SK-N-SH treated with all-trans-retinoic acid at 6 μM for 48 hours (cell line): ENCODE data around the gene C4orf36.

Experiments used
- ATAC-seq: fragments of 200-7000 bp; cut with Tn5 transposase; 3 replicates; pipeline ENCODE4 v1.9.1; 2020; ENCODE audit warnings: mild to moderate bottlenecking, moderate library complexity
- BACH2 ChIP-seq: fragments of 250-450 bp; sonication (Bioruptor Pico); IDR thresholded peaks from 2 replicates; pipeline ENCODE4 v1.9.0; 2021; ENCODE audit warnings: mild to moderate bottlenecking, borderline replicate concordance
- CSDC2 ChIP-seq: fragments of 250-450 bp; sonication (Bioruptor Pico); IDR thresholded peaks from 2 replicates; pipeline ENCODE4 v1.5.0; 2020; ENCODE audit warnings: mild to moderate bottlenecking, moderate library complexity
- ESRRG ChIP-seq: fragments of 250-450 bp; sonication (Bioruptor Pico); IDR thresholded peaks from 2 replicates; pipeline ENCODE4 v1.6.1; 2021; ENCODE audit warnings: mild to moderate bottlenecking
- ISL1 ChIP-seq: fragments of 250-450 bp; sonication (Bioruptor Pico); IDR thresholded peaks from 2 replicates; pipeline ENCODE4 v2.1.2; 2022; ENCODE audit warnings: mild to moderate bottlenecking, moderate library complexity
- OSR1 ChIP-seq: fragments of 250-450 bp; sonication (Bioruptor Pico); IDR thresholded peaks from 2 replicates; pipeline ENCODE4 v1.8.0; 2022; ENCODE audit warnings: moderate library complexity, mild to moderate bottlenecking, inconsistent platforms
- RARB ChIP-seq: fragments of 250-450 bp; sonication (Bioruptor Pico); IDR thresholded peaks from 2 replicates; pipeline ENCODE4 v1.8.0; 2021; ENCODE audit warnings: mild to moderate bottlenecking, moderate library complexity
- SNAI2 ChIP-seq: fragments of 250-450 bp; sonication (Bioruptor Pico); IDR thresholded peaks from 2 replicates; pipeline ENCODE4 v1.5.0; 2020; ENCODE audit warnings: mild to moderate bottlenecking, moderate library complexity
- TOX ChIP-seq: fragments of 250-450 bp; sonication (Bioruptor Pico); IDR thresholded peaks from 2 replicates; pipeline ENCODE4 v1.8.0; 2021; ENCODE audit warnings: mild to moderate bottlenecking, moderate library complexity, borderline replicate concordance
- ZC3H10 ChIP-seq: fragments of 250-450 bp; sonication (Bioruptor Pico); IDR thresholded peaks from 2 replicates; pipeline ENCODE4 v1.5.1; 2021; ENCODE audit warnings: mild to moderate bottlenecking, moderate library complexity
- ZFP3 ChIP-seq: fragments of 250-450 bp; sonication (Bioruptor Pico); IDR thresholded peaks from 2 replicates; pipeline ENCODE4 v1.5.0; 2020; ENCODE audit warnings: mild to moderate bottlenecking, moderate library complexity
- ZFP30 ChIP-seq: fragments of 450-650 bp; formaldehyde crosslinking; IDR thresholded peaks from 2 replicates; pipeline ENCODE4 v1.5.0; 2022; ENCODE audit warnings: mild to moderate bottlenecking, moderate library complexity
- ZNF565 ChIP-seq: fragments of 450-650 bp; formaldehyde crosslinking; conservative IDR thresholded peaks from 2 replicates; pipeline ENCODE4 v1.5.0; 2020; ENCODE audit warnings: low read depth, mild to moderate bottlenecking, moderate library complexity
- ZNF8 ChIP-seq: fragments of 450-650 bp; formaldehyde crosslinking; IDR thresholded peaks from 2 replicates; pipeline ENCODE4 v1.5.0; 2020; ENCODE audit warnings: mild to moderate bottlenecking, moderate library complexity
- TF ChIP-seq, protein P1 (sequence below): fragments of 250-450 bp; sonication (Bioruptor Pico); IDR thresholded peaks from 2 replicates; pipeline ENCODE4 v1.8.0; 2021; ENCODE audit warnings: low read depth, mild to moderate bottlenecking, moderate library complexity, borderline replicate concordance
- TF ChIP-seq, protein P2 (sequence below): fragments of 250-450 bp; sonication (Bioruptor Pico); IDR thresholded peaks from 2 replicates; pipeline ENCODE4 v1.5.0; 2020; ENCODE audit warnings: mild to moderate bottlenecking, moderate library complexity
- TF ChIP-seq, protein P3 (sequence below): fragments of 250-450 bp; sonication (Bioruptor Pico); IDR thresholded peaks from 2 replicates; pipeline ENCODE4 v1.8.0; 2020; ENCODE audit warnings: mild to moderate bottlenecking, moderate library complexity, borderline replicate concordance
- TF ChIP-seq, protein P4 (sequence below): fragments of 250-450 bp; sonication (Bioruptor Pico); IDR thresholded peaks from 2 replicates; pipeline ENCODE4 v1.5.1; 2020; ENCODE audit warnings: low read depth, mild to moderate bottlenecking, moderate library complexity
- TF ChIP-seq, protein P5 (sequence below): fragments of 250-450 bp; sonication (Bioruptor Pico); IDR thresholded peaks from 2 replicates; pipeline ENCODE4 v1.5.1; 2021; ENCODE audit warnings: mild to moderate bottlenecking, moderate library complexity

C4orf36 gene

DNA sequence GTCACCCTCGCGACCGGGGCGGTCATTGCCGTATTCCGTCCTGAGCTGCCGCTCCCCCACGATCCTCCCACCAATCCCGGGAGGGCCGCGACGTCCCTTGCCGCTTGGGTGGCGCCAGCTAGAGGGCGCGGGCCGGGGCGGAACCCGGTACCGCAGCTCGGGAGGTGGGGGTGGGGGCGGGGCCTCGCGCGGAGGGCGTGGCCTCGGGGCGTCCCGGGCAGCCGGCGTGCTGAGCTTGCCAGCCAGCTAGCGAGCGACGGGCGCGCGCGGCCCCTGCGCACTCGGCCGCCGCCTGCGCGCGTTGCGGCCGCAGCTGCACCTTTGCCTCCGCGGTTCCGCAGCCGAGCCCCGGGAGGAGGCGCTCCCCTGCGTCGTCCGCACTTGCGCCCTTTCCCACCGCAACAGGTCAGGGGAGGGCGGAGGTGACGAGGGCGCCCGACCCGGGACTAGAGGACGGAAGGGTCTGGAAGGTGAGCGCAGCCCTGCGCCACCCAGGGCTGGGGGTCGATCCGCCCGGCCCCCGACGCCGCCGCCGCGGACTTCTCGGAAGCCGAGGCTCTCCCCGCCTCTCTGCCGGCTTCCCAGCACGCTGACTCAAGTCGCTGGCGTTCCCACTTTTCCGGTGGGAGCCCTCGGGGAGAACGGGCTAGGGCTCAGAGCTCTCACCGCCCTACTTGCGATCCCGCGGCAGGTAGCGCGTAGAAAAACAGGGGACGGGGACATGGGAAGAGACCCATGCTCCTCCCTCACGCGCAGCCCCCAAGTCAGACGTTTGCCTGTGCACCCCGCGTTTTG lies 42.7 kb upstream of the C4orf36 start, which contains the start of gene AFF1:
Gene AFF1, plus strand, starts transcription at position 241 of the 795 bp plus-strand sequence. CDS start 13,523 bp downstream, outside the sequence.
- TF ChIP-seq, protein P1, sequence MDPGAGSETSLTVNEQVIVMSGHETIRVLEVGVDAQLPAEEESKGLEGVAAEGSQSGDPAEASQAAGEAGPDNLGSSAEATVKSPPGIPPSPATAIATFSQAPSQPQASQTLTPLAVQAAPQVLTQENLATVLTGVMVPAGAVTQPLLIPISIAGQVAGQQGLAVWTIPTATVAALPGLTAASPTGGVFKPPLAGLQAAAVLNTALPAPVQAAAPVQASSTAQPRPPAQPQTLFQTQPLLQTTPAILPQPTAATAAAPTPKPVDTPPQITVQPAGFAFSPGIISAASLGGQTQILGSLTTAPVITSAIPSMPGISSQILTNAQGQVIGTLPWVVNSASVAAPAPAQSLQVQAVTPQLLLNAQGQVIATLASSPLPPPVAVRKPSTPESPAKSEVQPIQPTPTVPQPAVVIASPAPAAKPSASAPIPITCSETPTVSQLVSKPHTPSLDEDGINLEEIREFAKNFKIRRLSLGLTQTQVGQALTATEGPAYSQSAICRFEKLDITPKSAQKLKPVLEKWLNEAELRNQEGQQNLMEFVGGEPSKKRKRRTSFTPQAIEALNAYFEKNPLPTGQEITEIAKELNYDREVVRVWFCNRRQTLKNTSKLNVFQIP (CRISPR knock-in tag) = no peak
- peak; percentile 31; the same call in 1 of the 2 replicates for TF ChIP-seq ZFP3 (CRISPR knock-in tag)
- TF ChIP-seq, all 23 proteins: peak for 1
- ATAC-seq = peak; percentile 89

DNA sequence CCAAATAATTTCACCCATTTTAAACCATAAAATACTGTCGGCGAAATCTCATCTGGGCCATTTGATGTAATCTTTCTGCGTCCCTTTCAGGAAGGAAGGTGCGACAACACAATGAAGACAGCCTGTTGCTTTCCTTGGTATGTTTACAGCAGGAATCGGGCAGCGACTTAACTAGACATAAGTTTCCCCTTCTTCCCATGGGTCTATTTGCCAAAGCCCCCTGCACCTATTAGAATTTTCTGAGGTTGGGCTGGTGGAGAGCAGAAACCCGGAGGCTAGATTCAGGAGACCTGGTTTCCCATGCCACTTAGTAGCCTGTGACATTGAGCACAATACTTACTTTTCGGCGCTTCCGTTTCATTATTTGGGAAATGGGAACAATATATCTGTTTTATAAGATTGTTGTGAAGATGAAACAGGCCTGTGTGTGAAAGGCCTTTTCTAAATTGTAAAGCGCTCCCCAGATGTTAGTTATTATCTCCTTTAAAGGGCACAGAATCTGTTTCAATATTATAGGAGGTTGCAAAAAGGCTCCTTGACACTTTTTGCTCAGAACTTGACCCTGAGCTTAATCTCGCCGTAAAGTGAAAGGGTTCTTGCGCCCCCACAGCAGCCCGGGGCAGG lies 42.0 kb upstream of the C4orf36 start:
- peak; percentile 14; the same call in 2 of the 3 replicates for ATAC-seq
- TF ChIP-seq ZFP3 (CRISPR knock-in tag) = no peak
- TF ChIP-seq, protein P1 (CRISPR knock-in tag) = no peak
- TF ChIP-seq, protein P2, sequence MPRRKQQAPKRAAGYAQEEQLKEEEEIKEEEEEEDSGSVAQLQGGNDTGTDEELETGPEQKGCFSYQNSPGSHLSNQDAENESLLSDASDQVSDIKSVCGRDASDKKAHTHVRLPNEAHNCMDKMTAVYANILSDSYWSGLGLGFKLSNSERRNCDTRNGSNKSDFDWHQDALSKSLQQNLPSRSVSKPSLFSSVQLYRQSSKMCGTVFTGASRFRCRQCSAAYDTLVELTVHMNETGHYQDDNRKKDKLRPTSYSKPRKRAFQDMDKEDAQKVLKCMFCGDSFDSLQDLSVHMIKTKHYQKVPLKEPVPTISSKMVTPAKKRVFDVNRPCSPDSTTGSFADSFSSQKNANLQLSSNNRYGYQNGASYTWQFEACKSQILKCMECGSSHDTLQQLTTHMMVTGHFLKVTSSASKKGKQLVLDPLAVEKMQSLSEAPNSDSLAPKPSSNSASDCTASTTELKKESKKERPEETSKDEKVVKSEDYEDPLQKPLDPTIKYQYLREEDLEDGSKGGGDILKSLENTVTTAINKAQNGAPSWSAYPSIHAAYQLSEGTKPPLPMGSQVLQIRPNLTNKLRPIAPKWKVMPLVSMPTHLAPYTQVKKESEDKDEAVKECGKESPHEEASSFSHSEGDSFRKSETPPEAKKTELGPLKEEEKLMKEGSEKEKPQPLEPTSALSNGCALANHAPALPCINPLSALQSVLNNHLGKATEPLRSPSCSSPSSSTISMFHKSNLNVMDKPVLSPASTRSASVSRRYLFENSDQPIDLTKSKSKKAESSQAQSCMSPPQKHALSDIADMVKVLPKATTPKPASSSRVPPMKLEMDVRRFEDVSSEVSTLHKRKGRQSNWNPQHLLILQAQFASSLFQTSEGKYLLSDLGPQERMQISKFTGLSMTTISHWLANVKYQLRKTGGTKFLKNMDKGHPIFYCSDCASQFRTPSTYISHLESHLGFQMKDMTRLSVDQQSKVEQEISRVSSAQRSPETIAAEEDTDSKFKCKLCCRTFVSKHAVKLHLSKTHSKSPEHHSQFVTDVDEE (CRISPR knock-in tag) = no peak
- TF ChIP-seq ZNF565 (CRISPR knock-in tag) = no peak
- TF ChIP-seq ISL1 (CRISPR knock-in tag) = no peak
- no peak for TF ChIP-seq ZFP30 (CRISPR knock-in tag)
- no peak for TF ChIP-seq ZC3H10 (CRISPR knock-in tag)
- TF ChIP-seq RARB (CRISPR knock-in tag) = no peak
- TF ChIP-seq TOX (CRISPR knock-in tag) = no peak
- no peak for TF ChIP-seq ZNF8 (CRISPR knock-in tag)
- TF ChIP-seq, protein P3, sequence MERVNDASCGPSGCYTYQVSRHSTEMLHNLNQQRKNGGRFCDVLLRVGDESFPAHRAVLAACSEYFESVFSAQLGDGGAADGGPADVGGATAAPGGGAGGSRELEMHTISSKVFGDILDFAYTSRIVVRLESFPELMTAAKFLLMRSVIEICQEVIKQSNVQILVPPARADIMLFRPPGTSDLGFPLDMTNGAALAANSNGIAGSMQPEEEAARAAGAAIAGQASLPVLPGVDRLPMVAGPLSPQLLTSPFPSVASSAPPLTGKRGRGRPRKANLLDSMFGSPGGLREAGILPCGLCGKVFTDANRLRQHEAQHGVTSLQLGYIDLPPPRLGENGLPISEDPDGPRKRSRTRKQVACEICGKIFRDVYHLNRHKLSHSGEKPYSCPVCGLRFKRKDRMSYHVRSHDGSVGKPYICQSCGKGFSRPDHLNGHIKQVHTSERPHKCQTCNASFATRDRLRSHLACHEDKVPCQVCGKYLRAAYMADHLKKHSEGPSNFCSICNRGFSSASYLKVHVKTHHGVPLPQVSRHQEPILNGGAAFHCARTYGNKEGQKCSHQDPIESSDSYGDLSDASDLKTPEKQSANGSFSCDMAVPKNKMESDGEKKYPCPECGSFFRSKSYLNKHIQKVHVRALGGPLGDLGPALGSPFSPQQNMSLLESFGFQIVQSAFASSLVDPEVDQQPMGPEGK (CRISPR knock-in tag) = no peak
- TF ChIP-seq, protein P4, sequence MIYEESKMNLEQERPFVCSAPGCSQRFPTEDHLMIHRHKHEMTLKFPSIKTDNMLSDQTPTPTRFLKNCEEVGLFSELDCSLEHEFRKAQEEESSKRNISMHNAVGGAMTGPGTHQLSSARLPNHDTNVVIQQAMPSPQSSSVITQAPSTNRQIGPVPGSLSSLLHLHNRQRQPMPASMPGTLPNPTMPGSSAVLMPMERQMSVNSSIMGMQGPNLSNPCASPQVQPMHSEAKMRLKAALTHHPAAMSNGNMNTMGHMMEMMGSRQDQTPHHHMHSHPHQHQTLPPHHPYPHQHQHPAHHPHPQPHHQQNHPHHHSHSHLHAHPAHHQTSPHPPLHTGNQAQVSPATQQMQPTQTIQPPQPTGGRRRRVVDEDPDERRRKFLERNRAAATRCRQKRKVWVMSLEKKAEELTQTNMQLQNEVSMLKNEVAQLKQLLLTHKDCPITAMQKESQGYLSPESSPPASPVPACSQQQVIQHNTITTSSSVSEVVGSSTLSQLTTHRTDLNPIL (CRISPR knock-in tag) = no peak
- no peak for TF ChIP-seq ESRRG
- TF ChIP-seq CSDC2 (CRISPR knock-in tag) = no peak
- TF ChIP-seq SNAI2 = no peak
- no peak for TF ChIP-seq BACH2 (CRISPR knock-in tag)
- TF ChIP-seq OSR1 (CRISPR knock-in tag) = no peak

DNA sequence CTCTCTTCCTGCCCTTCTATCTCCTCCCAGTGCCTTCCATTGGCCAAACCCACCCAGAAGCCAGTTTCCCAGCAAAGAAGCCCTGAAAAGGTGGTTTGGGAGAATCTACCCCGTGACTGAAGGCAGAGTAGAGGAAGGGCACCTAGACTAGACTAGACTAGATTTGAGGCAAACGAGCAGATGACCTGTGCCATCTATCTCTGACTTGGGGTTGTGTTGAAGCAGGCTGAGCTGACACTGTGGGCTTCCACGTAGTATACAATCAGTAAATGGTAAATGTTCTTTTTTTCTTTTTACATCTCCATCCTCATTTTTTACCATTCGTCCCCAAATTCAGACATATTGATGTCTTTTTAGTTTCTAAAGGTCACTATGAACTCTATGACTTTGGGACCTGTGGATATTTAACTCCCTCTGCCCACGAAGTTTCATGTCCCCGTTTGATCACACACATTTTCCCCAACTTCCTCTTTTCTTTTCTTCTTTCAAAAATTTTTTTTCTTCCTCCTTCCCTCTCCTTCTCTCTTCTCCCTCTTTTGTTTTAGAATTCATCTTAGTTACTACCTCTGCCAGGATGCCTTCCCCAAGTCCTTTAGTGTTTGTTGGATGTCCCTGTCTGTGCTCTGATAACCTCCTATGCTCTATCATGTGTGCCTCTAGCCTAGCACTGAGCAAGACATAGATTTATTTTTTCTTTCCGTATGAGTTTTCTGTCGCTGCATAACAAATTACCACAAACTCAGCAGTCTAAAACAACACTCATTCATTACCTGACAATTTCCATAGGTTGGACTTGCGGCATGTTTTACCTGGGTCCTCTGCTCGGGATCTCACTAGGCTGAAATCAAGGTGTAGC lies 36.4 kb upstream of the C4orf36 start:
- ATAC-seq = no peak
- TF ChIP-seq, protein P4 (CRISPR knock-in tag) = no peak
- TF ChIP-seq, protein P5, sequence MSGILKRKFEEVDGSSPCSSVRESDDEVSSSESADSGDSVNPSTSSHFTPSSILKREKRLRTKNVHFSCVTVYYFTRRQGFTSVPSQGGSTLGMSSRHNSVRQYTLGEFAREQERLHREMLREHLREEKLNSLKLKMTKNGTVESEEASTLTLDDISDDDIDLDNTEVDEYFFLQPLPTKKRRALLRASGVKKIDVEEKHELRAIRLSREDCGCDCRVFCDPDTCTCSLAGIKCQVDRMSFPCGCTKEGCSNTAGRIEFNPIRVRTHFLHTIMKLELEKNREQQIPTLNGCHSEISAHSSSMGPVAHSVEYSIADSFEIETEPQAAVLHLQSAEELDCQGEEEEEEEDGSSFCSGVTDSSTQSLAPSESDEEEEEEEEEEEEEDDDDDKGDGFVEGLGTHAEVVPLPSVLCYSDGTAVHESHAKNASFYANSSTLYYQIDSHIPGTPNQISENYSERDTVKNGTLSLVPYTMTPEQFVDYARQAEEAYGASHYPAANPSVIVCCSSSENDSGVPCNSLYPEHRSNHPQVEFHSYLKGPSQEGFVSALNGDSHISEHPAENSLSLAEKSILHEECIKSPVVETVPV (CRISPR knock-in tag) = no peak
- TF ChIP-seq ZFP3 (CRISPR knock-in tag) = no peak
- TF ChIP-seq BACH2 (CRISPR knock-in tag) = no peak
- TF ChIP-seq, protein P2 (CRISPR knock-in tag) = no peak
- TF ChIP-seq OSR1 (CRISPR knock-in tag) = no peak
